H9 (cell line): Measurements from ENCODE around the gene FOXO6. TPM values are rescaled to one million over a fixed set of nuclear protein-coding genes. Genes with fewer than 3 reads are reported as not detected.

ENCODE experiments used
- DNase-seq: peaks from one replicate; pipeline ENCODE4 v3.0.0-alpha.2; 2017
- H2AFZ ChIP-seq: one replicate; pipeline ENCODE4 v1.6.1; 2013; ENCODE audit warnings: mild to moderate bottlenecking, low read length, control low read depth, moderate library complexity
- H2AK5ac ChIP-seq: 2 replicates; pipeline ENCODE4 v1.6.1; 2013; ENCODE audit warnings: low read length, control low read depth, mixed read lengths; ENCODE audit not compliant: insufficient read length
- H2BK120ac ChIP-seq: one replicate; pipeline ENCODE4 v1.6.1; 2013; ENCODE audit warnings: low read depth, mild to moderate bottlenecking, low read length, control low read depth, inconsistent platforms; ENCODE audit not compliant: poor library complexity, severe bottlenecking
- H2BK12ac ChIP-seq: 2 replicates; pipeline ENCODE4 v1.6.1; 2013; ENCODE audit warnings: low read length, control low read depth, mixed read lengths, low read depth; ENCODE audit not compliant: insufficient read length
- H2BK15ac ChIP-seq: 2 replicates; pipeline ENCODE4 v1.6.1; 2013; ENCODE audit warnings: low read depth, low read length, control low read depth
- H2BK20ac ChIP-seq: one replicate; pipeline ENCODE4 v1.6.1; 2013; ENCODE audit warnings: low read depth, mild to moderate bottlenecking, low read length, control low read depth, inconsistent platforms; ENCODE audit not compliant: poor library complexity, severe bottlenecking
- H2BK5ac ChIP-seq: 2 replicates; pipeline ENCODE4 v1.6.1; 2013; ENCODE audit warnings: low read length, control low read depth, mixed read lengths; ENCODE audit not compliant: insufficient read length
- H3K14ac ChIP-seq: 2 replicates; pipeline ENCODE4 v1.6.1; 2013; ENCODE audit warnings: low read length, control low read depth; ENCODE audit not compliant: insufficient read depth
- H3K18ac ChIP-seq: 2 replicates; pipeline ENCODE4 v1.6.1; 2013; ENCODE audit warnings: low read depth, mild to moderate bottlenecking, mixed read lengths, low read length, control low read depth; ENCODE audit not compliant: insufficient read length
- H3K23ac ChIP-seq: 2 replicates; pipeline ENCODE4 v1.6.1; 2013; ENCODE audit warnings: low read length, control low read depth, mixed read lengths, low read depth; ENCODE audit not compliant: insufficient read length
- H3K23me2 ChIP-seq: 2 replicates; pipeline ENCODE4 v1.6.1; 2013; ENCODE audit warnings: low read depth, mild to moderate bottlenecking, mixed read lengths, low read length, control low read depth; ENCODE audit not compliant: insufficient read length, poor library complexity, severe bottlenecking
- H3K27ac ChIP-seq: 2 replicates; pipeline ENCODE4 v1.5.1; 2013; ENCODE audit warnings: low read length, control low read depth, mixed read lengths, low read depth; ENCODE audit not compliant: insufficient read length
- H3K27me3 ChIP-seq: 2 replicates; pipeline ENCODE4 v1.6.1; 2013; ENCODE audit warnings: low read length, control low read depth, inconsistent platforms; ENCODE audit not compliant: insufficient read depth
- H3K4ac ChIP-seq: 2 replicates; pipeline ENCODE4 v1.6.1; 2013; ENCODE audit warnings: low read depth, mild to moderate bottlenecking, control low read depth, inconsistent platforms, low read length, moderate library complexity
- H3K4me1 ChIP-seq: 2 replicates; pipeline ENCODE4 v1.6.1; 2013; ENCODE audit warnings: low read length, control low read depth, inconsistent platforms; ENCODE audit not compliant: insufficient read depth
- H3K4me2 ChIP-seq: 2 replicates; pipeline ENCODE4 v1.6.1; 2013; ENCODE audit warnings: low read length, control low read depth, mixed read lengths; ENCODE audit not compliant: insufficient read length, insufficient read depth
- H3K56ac ChIP-seq: 2 replicates; pipeline ENCODE4 v1.6.1; 2013; ENCODE audit warnings: low read depth, mild to moderate bottlenecking, mixed read lengths, low read length, control low read depth; ENCODE audit not compliant: insufficient read length
- H3K79me1 ChIP-seq: 2 replicates; pipeline ENCODE4 v1.6.1; 2013; ENCODE audit warnings: low read depth, mild to moderate bottlenecking, moderate library complexity, low read length, control low read depth, inconsistent platforms; ENCODE audit not compliant: insufficient read depth, poor library complexity, severe bottlenecking
- H3K79me2 ChIP-seq: 2 replicates; pipeline ENCODE4 v1.6.1; 2013; ENCODE audit warnings: low read length, control low read depth, inconsistent platforms; ENCODE audit not compliant: insufficient read depth
- H3K9ac ChIP-seq: 2 replicates; pipeline ENCODE4 v1.6.1; 2013; ENCODE audit warnings: low read length, control low read depth, mixed read lengths; ENCODE audit not compliant: insufficient read length; ENCODE audit errors: extremely low read depth
- H3K9me3 ChIP-seq: one replicate; pipeline ENCODE4 v1.6.1; 2013; ENCODE audit warnings: low read depth, low read length, inconsistent platforms; ENCODE audit not compliant: control insufficient read depth
- H3T11ph ChIP-seq: one replicate; pipeline ENCODE4 v1.6.1; 2013; ENCODE audit warnings: mild to moderate bottlenecking, low read length, control low read depth, inconsistent platforms
- H4K20me1 ChIP-seq: one replicate; pipeline ENCODE4 v1.6.1; 2013; ENCODE audit not compliant: control insufficient read depth, insufficient read length, insufficient read depth
- H4K5ac ChIP-seq: 2 replicates; pipeline ENCODE4 v1.6.1; 2013; ENCODE audit warnings: low read depth, mild to moderate bottlenecking, mixed read lengths, low read length, control low read depth; ENCODE audit not compliant: insufficient read length
- H4K8ac ChIP-seq: replicated peaks from 2 replicates; pipeline ENCODE4 v1.6.1; 2013; ENCODE audit warnings: low read length, control low read depth, mixed read lengths, low read depth; ENCODE audit not compliant: insufficient read length
- H4K91ac ChIP-seq: 2 replicates; pipeline ENCODE4 v1.6.1; 2013; ENCODE audit warnings: low read depth, mild to moderate bottlenecking, moderate library complexity, mixed read lengths, low read length, control low read depth; ENCODE audit not compliant: insufficient read length
- H3K27ac Mint-ChIP-seq, 3 experiments: 2 replicates in 2 of 3; 3 replicates in 1 of 3; pipeline ENCODE4 v1.8.0; 2020 to 2021; ENCODE audit warnings: mixed read lengths in 3 of 3, mild to moderate bottlenecking in 1 of 3, moderate library complexity in 1 of 3
- H3K27me3 Mint-ChIP-seq: 2 replicates; pipeline ENCODE4 v1.8.0; 2021; ENCODE audit warnings: low read depth, mild to moderate bottlenecking, moderate library complexity, mixed read lengths
- H3K36me3 Mint-ChIP-seq, 3 experiments: 2 replicates in 2 of 3; 3 replicates in 1 of 3; pipeline ENCODE4 v1.8.0; 2020 to 2021; ENCODE audit warnings: low read depth in 3 of 3, mixed read lengths in 3 of 3; ENCODE audit not compliant: insufficient read depth in 1 of 3
- H3K4me1 Mint-ChIP-seq, 2 experiments: 2 replicates each; pipeline ENCODE4 v1.8.0; 2020; ENCODE audit warnings: mixed read lengths in 2 of 2
- H3K4me3 Mint-ChIP-seq, 2 experiments: 2 replicates in 1 of 2; 3 replicates in 1 of 2; pipeline ENCODE4 v1.8.0; 2020 to 2021; ENCODE audit warnings: mild to moderate bottlenecking in 2 of 2, mixed read lengths in 2 of 2, moderate library complexity in 1 of 2
- H3K9me3 Mint-ChIP-seq, 2 experiments: 2 replicates in 1 of 2; 3 replicates in 1 of 2; pipeline ENCODE4 v1.8.0; 2020; ENCODE audit warnings: mild to moderate bottlenecking in 2 of 2, mixed read lengths in 2 of 2, moderate library complexity in 1 of 2
- CTCF ChIP-seq: fragments of 200-600 bp; sonication (generic); conservative IDR thresholded peaks from 3 replicates; pipeline ENCODE4 v1.8.0; 2021; ENCODE audit warnings: antibody characterized with exemption, mild to moderate bottlenecking
- WGBS: extraction: QIAGEN DNeasy Blood & Tissue Kit; methylation state at CpG from one replicate; pipeline ENCODE4 v1.1.7; 2013; ENCODE audit warnings: missing lambda C conversion rate, low lambda C conversion rate, mixed read lengths; ENCODE audit not compliant: insufficient read length; ENCODE audit errors: extremely low coverage; 5-methylcytosine and 5-hydroxymethylcytosine counted together
- total RNA-seq: library from RNA; stranded (reverse); gene quantifications from 2 replicates; pipeline ENCODE4 v1.2.1, GENCODE V29; 2021

FOXO6 gene
- total RNA-seq, 1 experiment from 2014 or later = 0.83 TPM

- Histone ChIP-seq H2AK5ac (no peak overlapping the region), H3K27ac (no peak overlapping the region), H3K9me3 (no peaks in the 10 kb centered on the region), H4K8ac (no peak overlapping the region), H3K79me1 (no peaks in the 10 kb centered on the region), H3K56ac (no peak overlapping the region), H3K14ac (no peak overlapping the region), H2AFZ (no peak overlapping the region), H3K18ac (no peak overlapping the region), H2BK5ac (no peak overlapping the region), H3K23ac (no peak overlapping the region), H4K20me1 (no peaks in the 10 kb centered on the region), H2BK20ac (no peak overlapping the region), H3K4me1 (0 out of 2 replicates have a peak, but pooled peaks cover 4% of the 10 kb centered on the region), H3T11ph (no peak overlapping the region), H3K9ac (no peak overlapping the region), H3K4me2 (no peak overlapping the region), H3K23me2 (no peaks in the 10 kb centered on the region), H3K4ac (no peak overlapping the region), H2BK120ac (no peak overlapping the region), H3K27me3 (no peaks in the 10 kb centered on the region), H4K91ac (no peak overlapping the region), H3K79me2 (no peaks in the 10 kb centered on the region), H2BK12ac (no peak overlapping the region), H4K5ac (no peak overlapping the region), H2BK15ac (no peak overlapping the region)
- peaks cover 33% of the 10 kb centered on the region for H3K27me3 Mint-ChIP-seq
- TF ChIP-seq CTCF = no peak
- H3K4me3 Mint-ChIP-seq = no peak overlapping the region
- H3K9me3 Mint-ChIP-seq = no peaks in the 10 kb centered on the region
- no peak for DNase-seq
- WGBS = no CpG with 5 or more reads among the region's 6 CpGs
- no peak overlapping the region for H3K27ac Mint-ChIP-seq
- no peaks in the 10 kb centered on the region; a peak in 1 of 7 replicates for H3K36me3 Mint-ChIP-seq
- peaks cover 30 to 44% of the 10 kb centered on the region in 2 experiments for H3K4me1 Mint-ChIP-seq
Observed at GRCh38 chr1:41408691-41409090, 47.5 kb downstream of the FOXO6 start.
